Tibial nerve (tissue), 3 donors: ENCODE results near the gene NPS.

ENCODE experiments used
- POLR2A ChIP-seq, 2 donors: fragments of 450-650 bp; IDR thresholded peaks; one replicate each; pipeline ENCODE4 v1.6.1; 2017; ENCODE audit warnings: antibody characterized with exemption in 2 of 2, mild to moderate bottlenecking in 2 of 2, moderate library complexity in 2 of 2
- TF ChIP-seq, protein P1 (sequence below), 5 experiments: fragments of 200-600 bp in 3 of 5; fragments of 450-650 bp in 2 of 5; sonication (generic) in 3 of 5; IDR thresholded peaks; one replicate each; pipeline ENCODE4 v1.5.1; 2016 to 2019; ENCODE audit warnings: antibody characterized with exemption in 5 of 5, mild to moderate bottlenecking in 3 of 5, moderate library complexity in 2 of 5

DNA sequence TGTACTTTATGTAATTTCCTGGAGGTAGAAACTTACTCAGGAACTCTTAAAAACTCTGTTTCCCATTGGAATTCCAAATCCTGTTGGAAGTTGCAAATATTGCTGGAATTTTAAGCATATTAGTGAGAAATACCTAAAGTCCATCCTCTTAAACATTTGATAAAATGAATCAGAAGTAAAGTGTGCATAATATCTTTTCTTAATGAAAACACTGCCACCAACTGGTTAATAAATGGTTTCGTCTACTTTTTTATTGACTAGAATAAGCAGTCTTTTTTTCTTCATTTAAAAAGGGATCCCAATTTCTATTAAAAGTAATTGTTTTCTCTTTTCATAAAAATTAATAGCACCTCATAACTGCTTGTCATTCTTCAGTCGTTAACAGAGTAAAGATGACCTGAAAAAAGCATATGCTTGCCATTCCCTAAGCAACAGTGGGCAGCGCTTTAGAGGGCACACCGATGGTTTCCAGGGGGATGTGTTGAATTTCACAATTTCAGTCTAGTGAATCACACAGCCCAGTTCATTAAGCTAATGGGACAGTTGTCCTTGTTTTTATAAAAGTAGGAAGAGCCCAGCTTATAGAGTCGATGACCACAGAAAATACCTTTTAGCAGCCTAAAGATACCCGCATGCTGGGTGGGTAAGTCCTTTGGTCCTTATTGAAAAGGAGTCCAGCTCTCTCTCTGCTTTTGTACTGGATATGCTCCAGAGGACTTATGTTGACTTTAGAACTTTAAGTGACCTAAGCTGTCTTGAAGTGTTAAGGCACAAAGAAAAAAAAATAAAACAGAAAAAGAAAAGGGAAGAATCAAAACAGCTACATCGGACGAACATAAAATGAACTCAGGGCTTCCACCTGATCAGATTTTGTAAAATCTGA lies 28.5 kb downstream of the NPS start:
- TF ChIP-seq, protein P1, sequence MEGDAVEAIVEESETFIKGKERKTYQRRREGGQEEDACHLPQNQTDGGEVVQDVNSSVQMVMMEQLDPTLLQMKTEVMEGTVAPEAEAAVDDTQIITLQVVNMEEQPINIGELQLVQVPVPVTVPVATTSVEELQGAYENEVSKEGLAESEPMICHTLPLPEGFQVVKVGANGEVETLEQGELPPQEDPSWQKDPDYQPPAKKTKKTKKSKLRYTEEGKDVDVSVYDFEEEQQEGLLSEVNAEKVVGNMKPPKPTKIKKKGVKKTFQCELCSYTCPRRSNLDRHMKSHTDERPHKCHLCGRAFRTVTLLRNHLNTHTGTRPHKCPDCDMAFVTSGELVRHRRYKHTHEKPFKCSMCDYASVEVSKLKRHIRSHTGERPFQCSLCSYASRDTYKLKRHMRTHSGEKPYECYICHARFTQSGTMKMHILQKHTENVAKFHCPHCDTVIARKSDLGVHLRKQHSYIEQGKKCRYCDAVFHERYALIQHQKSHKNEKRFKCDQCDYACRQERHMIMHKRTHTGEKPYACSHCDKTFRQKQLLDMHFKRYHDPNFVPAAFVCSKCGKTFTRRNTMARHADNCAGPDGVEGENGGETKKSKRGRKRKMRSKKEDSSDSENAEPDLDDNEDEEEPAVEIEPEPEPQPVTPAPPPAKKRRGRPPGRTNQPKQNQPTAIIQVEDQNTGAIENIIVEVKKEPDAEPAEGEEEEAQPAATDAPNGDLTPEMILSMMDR (IDR thresholded peaks at IDR 0.05): no peak
- no peak for TF ChIP-seq POLR2A (IDR thresholded peaks at IDR 0.05)
